GM06990 (cell line): Measurements from ENCODE around the gene INTS7.

ENCODE experiments used
- DNase-seq: peaks from one replicate; pipeline ENCODE4 v3.0.0-alpha.2; 2011; ENCODE audit not compliant: insufficient read length; ENCODE audit errors: extremely low read depth
- H3K27me3 ChIP-seq: replicated peaks from 2 replicates; pipeline ENCODE4 v1.6.0; 2011; ENCODE audit warnings: low read length; ENCODE audit not compliant: control insufficient read depth, insufficient read depth
- H3K36me3 ChIP-seq: 2 replicates; pipeline ENCODE4 v1.5.1; 2011; ENCODE audit warnings: low read length; ENCODE audit not compliant: control insufficient read depth, insufficient read depth
- H3K4me3 ChIP-seq: replicated peaks from 2 replicates; pipeline ENCODE4 v1.5.1; 2011; ENCODE audit warnings: low read depth, mild to moderate bottlenecking, control low read depth, low read length
- CTCF ChIP-seq: IDR thresholded peaks from 2 replicates; pipeline ENCODE4 v1.5.1; 2011; ENCODE audit warnings: low read length, control low read depth, mild to moderate bottlenecking, inconsistent platforms; ENCODE audit not compliant: insufficient read depth, poor library complexity, severe bottlenecking

The INTS7 gene

GRCh38 chr1:211932231-211932932 is 103.0 kb downstream of the INTS7 start:
- no peaks in the 10 kb centered on the region for H3K27me3 ChIP-seq
- H3K36me3 ChIP-seq = no peaks in the 10 kb centered on the region
- TF ChIP-seq CTCF = no peak
- H3K4me3 ChIP-seq = no peak overlapping the region
- no peak for DNase-seq

- Histone ChIP-seq H3K4me3 (no peak overlapping the region), H3K36me3 (no peaks in the 10 kb centered on the region), H3K27me3 (no peaks in the 10 kb centered on the region)
- TF ChIP-seq CTCF = no peak
- no peak for DNase-seq
Observed at GRCh38 chr1:211929683-211930082, 105.7 kb downstream of the INTS7 start.

GRCh38 chr1:211928993-211929637 is 106.2 kb downstream of the INTS7 start:
- Histone ChIP-seq H3K4me3 (no peak overlapping the region), H3K36me3 (no peaks in the 10 kb centered on the region), H3K27me3 (no peaks in the 10 kb centered on the region)
- TF ChIP-seq CTCF = no peak
- DNase-seq = no peak

GRCh38 chr1:211928290-211928801 is 107.0 kb downstream of the INTS7 start:
- no peak for TF ChIP-seq CTCF
- DNase-seq = no peak

GRCh38 chr1:211925016-211925415 is 110.3 kb downstream of the INTS7 start:
- TF ChIP-seq CTCF = no peak
- Histone ChIP-seq H3K4me3 (no peak overlapping the region), H3K27me3 (no peaks in the 10 kb centered on the region), H3K36me3 (no peaks in the 10 kb centered on the region)
- no peak for DNase-seq

More at GRCh38 chr1:211928290-211928801, 107.0 kb downstream of the INTS7 start:
- no peak overlapping the region for H3K4me3 ChIP-seq
- no peaks in the 10 kb centered on the region for H3K36me3 ChIP-seq
- no peaks in the 10 kb centered on the region for H3K27me3 ChIP-seq

GRCh38 chr1:211924256-211924655 is 111.1 kb downstream of the INTS7 start:
- H3K27me3 ChIP-seq = no peaks in the 10 kb centered on the region
- H3K4me3 ChIP-seq = no peak overlapping the region
- no peak for DNase-seq
- H3K36me3 ChIP-seq = no peaks in the 10 kb centered on the region
- no peak for TF ChIP-seq CTCF
